Measurements from ENCODE around the gene FOXD1.
A peak's percentile ranks its signal among the peaks of the same experiment; 100 is the strongest.
"Not testable (repeated sequence)": the region's sequence is repeated elsewhere in the genome, so short reads cannot be mapped to it uniquely, and the experiment has no call there.

The FOXD1 gene

DNA sequence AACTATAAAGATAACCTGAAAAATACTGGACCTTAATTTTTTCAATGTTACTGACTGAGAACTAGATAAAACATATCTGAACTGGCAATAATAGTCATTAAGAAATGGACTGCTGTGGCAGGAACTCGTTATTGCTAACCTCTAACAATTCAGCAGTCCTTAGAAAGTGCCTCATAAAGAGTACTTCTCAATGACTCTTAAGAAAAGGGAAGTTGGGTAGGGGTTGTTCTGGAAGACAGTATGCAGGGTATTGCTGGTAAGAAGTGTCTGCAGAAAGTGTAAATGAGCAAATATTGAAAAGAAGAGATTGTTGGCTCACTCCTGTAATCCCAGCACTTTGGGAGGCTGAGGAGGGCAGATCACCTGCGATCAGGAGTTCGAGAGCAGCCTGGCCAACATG is 27.9 kb downstream of the FOXD1 start:
- Histone ChIP-seq H3K27me3 (ENCODE audit: control insufficient read depth, insufficient read depth, low read length) (peaks cover 17% of the 10 kb centered on the region), H3K4me3 (ENCODE audit: low read length) (no peak overlapping the region), H3K9me3 (replicated peaks; ENCODE audit: low read length) (no peaks in the 10 kb centered on the region), H3K9ac (ENCODE audit: low read depth, low read length) (no peak overlapping the region), H3K4me1 (ENCODE audit: control insufficient read depth, insufficient read depth, low read length) (peaks cover 13% of the 10 kb centered on the region), H3K36me3 (ENCODE audit: insufficient read depth, low read length) (no peaks in the 10 kb centered on the region), H3K4me2 (ENCODE audit: low read length) (peak overlapping the region; percentile 79)

DNA sequence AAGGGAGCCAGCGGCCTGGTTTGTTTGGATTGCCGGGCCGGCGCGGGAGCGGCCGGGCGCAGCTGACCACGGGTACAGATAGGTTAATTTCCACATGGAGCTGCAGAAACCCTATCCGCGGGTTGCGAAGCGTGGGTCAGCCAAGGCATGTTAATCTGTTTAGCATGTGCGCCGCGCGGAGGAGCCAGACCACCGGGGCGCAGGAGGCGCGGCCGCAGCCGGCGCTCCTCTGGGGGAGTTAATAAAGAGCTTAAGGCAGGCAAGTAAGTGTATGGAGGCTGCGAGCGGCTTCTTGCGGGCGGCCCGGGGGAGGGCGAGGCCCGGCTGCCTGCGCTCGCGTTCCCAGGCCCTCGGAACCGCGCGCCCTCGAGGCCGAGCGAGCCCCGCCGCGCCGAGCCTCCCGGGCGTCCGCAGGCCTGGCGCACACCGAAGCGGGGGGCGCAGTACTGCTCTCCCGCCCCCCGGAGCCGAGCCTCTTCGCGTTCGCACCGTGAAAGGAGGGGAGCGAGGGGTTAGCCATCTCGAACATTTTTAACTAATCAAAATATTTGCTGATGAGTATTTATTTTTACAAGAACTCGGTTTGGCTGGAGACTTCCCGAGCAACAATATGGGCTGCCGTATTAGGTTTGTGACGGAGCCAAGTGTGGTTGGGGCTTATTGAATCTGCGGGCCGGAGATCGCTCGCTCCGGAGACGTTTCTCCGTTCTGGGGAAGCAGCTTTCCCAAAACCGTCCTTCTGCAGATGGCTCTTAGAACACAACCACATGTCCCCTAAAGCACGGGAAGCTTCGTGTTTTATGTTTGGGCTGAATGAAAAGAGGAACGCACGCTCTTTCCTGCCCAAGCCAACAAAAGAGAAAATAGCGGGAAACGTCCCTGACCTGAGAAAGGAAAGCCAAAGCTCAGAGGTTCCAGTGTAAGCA is 28.8 kb downstream of the FOXD1 start:
- Histone ChIP-seq H3K9ac (ENCODE audit: low read depth, low read length) (peak overlapping the region; percentile 64), H3K4me2 (ENCODE audit: low read length) (peak overlapping the region; percentile 79), H3K4me3 (ENCODE audit: low read length) (peak overlapping the region; percentile 67), H3K36me3 (ENCODE audit: insufficient read depth, low read length) (no peaks in the 10 kb centered on the region), H3K4me1 (ENCODE audit: control insufficient read depth, insufficient read depth, low read length) (peaks cover 13% of the 10 kb centered on the region), H3K27me3 (ENCODE audit: control insufficient read depth, insufficient read depth, low read length) (peaks cover 17% of the 10 kb centered on the region), H3K9me3 (replicated peaks; ENCODE audit: low read length) (no peaks in the 10 kb centered on the region)

DNA sequence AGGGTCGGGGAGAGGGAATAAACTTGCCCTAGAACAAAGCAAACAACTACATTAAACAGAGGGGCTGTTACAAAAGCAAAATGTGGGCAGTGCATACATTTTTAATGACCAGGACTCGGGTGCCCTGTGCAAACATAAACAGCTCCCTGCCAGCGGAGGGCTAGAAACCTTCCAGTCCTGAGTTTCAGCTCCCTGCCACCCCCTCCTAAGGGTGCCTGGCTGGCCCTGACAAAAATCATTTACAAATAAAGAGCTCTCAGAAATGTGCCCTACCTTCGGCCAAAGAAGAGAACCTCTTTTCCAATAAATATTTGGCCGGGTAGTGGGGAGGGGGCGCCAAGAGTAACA is 29.5 kb downstream of the FOXD1 start:
- H3K4me1 ChIP-seq (ENCODE audit: control insufficient read depth, insufficient read depth, low read length), result peaks cover 13% of the 10 kb centered on the region
- peak overlapping the region; percentile 64 for H3K9ac ChIP-seq (ENCODE audit: low read depth, low read length)
- H3K4me3 ChIP-seq (ENCODE audit: low read length), result peak overlapping the region; percentile 67
- no peaks in the 10 kb centered on the region for H3K9me3 ChIP-seq (replicated peaks; ENCODE audit: low read length)
- peak overlapping the region; percentile 79 for H3K4me2 ChIP-seq (ENCODE audit: low read length)
- peaks cover 17% of the 10 kb centered on the region for H3K27me3 ChIP-seq (ENCODE audit: control insufficient read depth, insufficient read depth, low read length)
- no peaks in the 10 kb centered on the region for H3K36me3 ChIP-seq (ENCODE audit: insufficient read depth, low read length)

DNA sequence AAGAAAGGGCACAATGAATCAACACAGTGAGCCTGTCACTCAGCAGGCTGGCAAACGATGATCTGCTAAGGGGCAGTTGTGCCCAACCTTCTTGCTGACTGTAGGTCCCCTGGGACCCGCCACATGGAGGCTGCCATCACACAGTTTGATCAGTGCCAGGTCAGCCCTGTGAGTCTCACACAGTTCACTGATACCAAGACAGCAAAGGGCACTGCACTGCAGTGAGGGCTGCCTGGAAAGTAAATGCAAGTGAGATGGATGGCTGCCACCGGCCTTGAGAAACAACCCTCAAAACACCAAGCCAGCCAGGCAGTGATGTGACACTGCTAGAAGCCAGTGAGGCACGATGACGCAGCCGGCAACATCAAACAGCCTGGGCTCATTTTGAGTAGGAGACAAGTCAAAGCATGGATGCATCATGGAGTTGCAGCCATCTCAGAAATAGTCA is 30.3 kb downstream of the FOXD1 start:
- no peaks in the 10 kb centered on the region for H3K9me3 ChIP-seq (replicated peaks; ENCODE audit: low read length)

DNA sequence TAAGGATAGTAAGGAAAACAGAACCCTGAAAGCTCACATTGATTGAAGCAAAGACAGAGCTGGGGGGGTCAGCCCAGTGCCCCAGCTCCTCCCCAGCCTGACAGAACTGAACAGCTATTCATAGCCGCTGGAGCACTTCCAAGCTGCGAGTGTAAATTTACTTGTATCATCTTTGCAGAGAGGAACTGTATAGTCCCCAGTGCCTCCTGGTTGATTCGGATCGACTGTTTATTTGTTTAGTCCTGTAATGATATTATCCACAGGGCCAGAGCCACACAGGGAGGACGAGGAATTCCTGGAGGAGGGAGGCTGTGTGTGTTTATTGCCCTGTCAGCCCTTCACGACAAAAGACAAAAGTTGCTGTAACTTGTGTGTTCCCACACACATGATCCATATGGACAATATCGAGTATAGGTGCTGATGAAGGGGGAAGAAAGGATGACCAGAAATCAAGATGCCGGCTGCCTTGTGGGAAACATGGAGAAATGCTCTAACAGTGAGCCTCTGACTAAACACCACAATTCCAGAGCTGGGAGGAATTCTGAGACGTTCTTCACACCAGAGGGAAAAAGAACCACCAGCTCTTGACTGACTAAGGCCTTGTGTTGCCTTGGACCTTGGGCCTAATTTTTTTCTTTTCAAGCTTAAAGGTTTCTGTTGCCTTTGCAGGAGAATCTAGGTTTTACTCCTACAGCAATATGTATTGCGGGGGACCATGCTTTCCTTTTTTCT is 31.1 kb downstream of the FOXD1 start:
- peaks cover 13% of the 10 kb centered on the region for H3K4me1 ChIP-seq (ENCODE audit: control insufficient read depth, insufficient read depth, low read length)
- H3K27me3 ChIP-seq (ENCODE audit: control insufficient read depth, insufficient read depth, low read length), result peaks cover 17% of the 10 kb centered on the region
- H3K4me3 ChIP-seq (ENCODE audit: low read length), result no peak overlapping the region

More for the DNA sequence above, 30.3 kb downstream of the FOXD1 start:
- H3K4me3 ChIP-seq (ENCODE audit: low read length), result no peak overlapping the region
- peaks cover 13% of the 10 kb centered on the region for H3K4me1 ChIP-seq (ENCODE audit: control insufficient read depth, insufficient read depth, low read length)
- H3K36me3 ChIP-seq (ENCODE audit: insufficient read depth, low read length), result no peaks in the 10 kb centered on the region
- H3K27me3 ChIP-seq (ENCODE audit: control insufficient read depth, insufficient read depth, low read length), result peaks cover 17% of the 10 kb centered on the region
- H3K4me2 ChIP-seq (ENCODE audit: low read length), result no peak overlapping the region
- no peak overlapping the region for H3K9ac ChIP-seq (ENCODE audit: low read depth, low read length)

DNA sequence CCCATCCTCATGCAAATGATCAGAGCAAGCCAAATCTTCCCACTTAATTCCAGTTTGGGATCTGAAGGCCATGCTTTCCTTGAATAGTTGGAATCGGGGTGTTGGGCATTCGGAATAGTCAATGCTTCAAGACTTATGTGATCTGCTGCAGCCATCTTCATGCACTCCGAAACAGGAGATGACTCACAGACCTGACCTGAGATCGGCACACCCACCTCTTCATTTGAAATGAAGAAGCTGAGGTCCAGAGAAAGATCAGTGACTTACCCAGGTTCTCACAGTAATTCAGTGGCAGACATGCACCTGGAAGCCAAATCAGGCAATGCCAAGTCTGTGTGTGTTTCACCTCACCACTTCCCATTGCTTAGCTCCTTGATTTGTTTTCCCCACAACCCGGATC is 33.0 kb downstream of the FOXD1 start:
- Histone ChIP-seq H3K4me3 (ENCODE audit: low read length) (no peak overlapping the region), H3K4me2 (ENCODE audit: low read length) (no peak overlapping the region), H3K9me3 (replicated peaks; ENCODE audit: low read length) (no peaks in the 10 kb centered on the region), H3K27me3 (ENCODE audit: control insufficient read depth, insufficient read depth, low read length) (peaks cover 11% of the 10 kb centered on the region), H3K4me1 (ENCODE audit: control insufficient read depth, insufficient read depth, low read length) (peaks cover 13% of the 10 kb centered on the region), H3K9ac (ENCODE audit: low read depth, low read length) (no peak overlapping the region), H3K36me3 (ENCODE audit: insufficient read depth, low read length) (no peaks in the 10 kb centered on the region)

More for the DNA sequence above, 31.1 kb downstream of the FOXD1 start:
- no peak overlapping the region for H3K9ac ChIP-seq (ENCODE audit: low read depth, low read length)
- H3K9me3 ChIP-seq (replicated peaks; ENCODE audit: low read length), result no peaks in the 10 kb centered on the region
- no peak overlapping the region for H3K4me2 ChIP-seq (ENCODE audit: low read length)
- no peaks in the 10 kb centered on the region for H3K36me3 ChIP-seq (ENCODE audit: insufficient read depth, low read length)

DNA sequence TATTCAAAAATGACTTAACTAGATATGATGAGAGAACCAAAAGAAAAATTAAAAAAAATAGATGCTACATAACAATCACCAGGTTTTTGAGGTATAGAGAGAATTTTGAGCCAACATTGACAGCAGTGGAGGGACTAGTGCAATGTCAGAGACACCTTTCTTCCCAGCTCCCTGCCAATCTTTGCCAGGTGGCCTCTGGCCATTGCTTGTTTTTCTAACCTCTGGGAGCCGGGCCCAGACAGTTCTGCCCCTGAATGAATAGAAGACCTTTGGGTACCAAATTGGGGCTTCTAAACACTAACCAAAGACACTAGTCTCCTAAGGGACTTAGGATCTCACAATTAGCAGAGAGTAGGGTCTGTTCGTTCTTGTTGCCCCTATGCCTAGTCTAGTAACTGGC is 33.4 kb downstream of the FOXD1 start:
- H3K4me3 ChIP-seq (ENCODE audit: low read length), result no peak overlapping the region
- no peaks in the 10 kb centered on the region for H3K36me3 ChIP-seq (ENCODE audit: insufficient read depth, low read length)
- no peaks in the 10 kb centered on the region for H3K9me3 ChIP-seq (replicated peaks; ENCODE audit: low read length)
- no peak overlapping the region for H3K4me2 ChIP-seq (ENCODE audit: low read length)
- peaks cover 6% of the 10 kb centered on the region for H3K27me3 ChIP-seq (ENCODE audit: control insufficient read depth, insufficient read depth, low read length)
- peaks cover 10% of the 10 kb centered on the region for H3K4me1 ChIP-seq (ENCODE audit: control insufficient read depth, insufficient read depth, low read length)
- no peak overlapping the region for H3K9ac ChIP-seq (ENCODE audit: low read depth, low read length)

DNA sequence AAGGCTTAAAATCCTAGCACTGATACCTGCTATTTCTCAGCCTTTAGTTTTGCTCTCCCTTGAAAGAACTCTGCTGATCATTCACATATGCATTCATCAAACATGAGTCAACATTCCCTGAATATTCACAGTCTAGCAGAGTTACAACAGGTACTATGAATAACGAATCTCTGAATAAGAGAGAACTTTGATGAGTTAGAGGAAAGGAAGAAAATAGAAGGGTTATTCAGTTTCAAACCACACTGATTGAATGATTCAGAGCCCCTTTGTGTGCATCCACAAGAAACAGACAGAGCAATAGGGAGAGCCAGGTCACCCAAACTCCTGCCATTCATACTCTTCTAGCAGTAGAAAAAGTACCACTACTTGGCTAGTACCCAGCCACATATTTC is 36.0 kb downstream of the FOXD1 start:
- no peak overlapping the region for H3K4me3 ChIP-seq (ENCODE audit: low read length)
- no peaks in the 10 kb centered on the region for H3K36me3 ChIP-seq (ENCODE audit: insufficient read depth, low read length)
- H3K27me3 ChIP-seq (ENCODE audit: control insufficient read depth, insufficient read depth, low read length), result no peaks in the 10 kb centered on the region
- no peak overlapping the region for H3K9ac ChIP-seq (ENCODE audit: low read depth, low read length)
- no peaks in the 10 kb centered on the region for H3K9me3 ChIP-seq (replicated peaks; ENCODE audit: low read length)
- H3K4me1 ChIP-seq (ENCODE audit: control insufficient read depth, insufficient read depth, low read length), result no peaks in the 10 kb centered on the region
- H3K4me2 ChIP-seq (ENCODE audit: low read length), result no peak overlapping the region

DNA sequence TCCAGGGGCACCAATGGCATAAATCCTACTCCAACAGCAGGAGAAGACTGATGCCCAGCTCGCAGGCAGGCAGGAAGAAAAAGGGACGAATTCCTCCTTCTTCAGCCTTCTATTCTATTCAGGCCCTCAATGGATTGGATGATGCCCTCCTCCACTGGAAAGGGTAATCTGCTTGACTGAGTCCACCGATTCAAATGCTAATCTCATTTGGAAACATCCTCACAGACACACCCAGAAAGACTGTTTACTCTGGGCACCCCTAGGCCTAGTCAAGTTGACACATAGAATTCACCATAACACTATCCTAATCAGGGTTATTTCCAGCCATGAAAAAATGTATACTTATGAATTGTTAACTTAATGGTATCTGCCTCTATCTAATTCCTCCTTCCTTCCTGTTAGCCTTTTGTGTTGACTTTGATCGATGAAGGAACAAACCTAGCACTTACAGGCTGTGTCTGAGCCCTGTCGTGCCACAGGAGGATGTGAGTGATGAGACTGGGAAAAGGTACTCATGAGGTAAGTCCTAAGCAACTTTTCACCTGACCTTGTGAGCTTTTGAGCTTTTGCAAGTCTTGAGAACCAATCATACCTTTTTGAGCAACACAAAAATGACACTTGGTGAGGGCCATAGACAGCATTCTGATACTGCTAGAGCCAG is 36.5 kb downstream of the FOXD1 start:
- H3K36me3 ChIP-seq (ENCODE audit: insufficient read depth, low read length), result no peaks in the 10 kb centered on the region
- H3K4me2 ChIP-seq (ENCODE audit: low read length), result no peak overlapping the region
- H3K9me3 ChIP-seq (replicated peaks; ENCODE audit: low read length), result no peaks in the 10 kb centered on the region
- H3K9ac ChIP-seq (ENCODE audit: low read depth, low read length), result no peak overlapping the region
- no peaks in the 10 kb centered on the region for H3K27me3 ChIP-seq (ENCODE audit: control insufficient read depth, insufficient read depth, low read length)
- no peak overlapping the region for H3K4me3 ChIP-seq (ENCODE audit: low read length)
- H3K4me1 ChIP-seq (ENCODE audit: control insufficient read depth, insufficient read depth, low read length), result no peaks in the 10 kb centered on the region

DNA sequence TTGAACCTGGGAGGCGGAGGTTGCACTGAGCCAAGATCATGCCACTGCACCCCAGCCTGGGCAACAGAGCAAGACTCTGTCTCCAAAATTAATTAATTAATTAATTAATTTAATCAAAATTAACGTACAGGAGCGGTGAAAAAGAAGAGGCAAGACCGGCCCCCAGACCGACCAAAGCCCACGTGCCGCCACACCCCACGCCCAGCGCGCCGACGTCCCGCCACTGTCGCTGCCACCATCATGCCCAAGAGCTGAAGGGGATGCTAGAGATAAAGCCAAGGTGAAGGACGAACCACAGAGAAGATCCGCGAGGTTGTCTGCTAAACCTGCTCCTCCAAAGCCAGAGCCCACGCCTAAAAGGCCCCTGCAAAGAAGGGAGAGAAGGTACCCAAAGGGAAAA is 38.6 kb downstream of the FOXD1 start:
- H3K9ac ChIP-seq (ENCODE audit: low read depth, low read length); H3K36me3 ChIP-seq (ENCODE audit: insufficient read depth, low read length); H3K9me3 ChIP-seq (replicated peaks; ENCODE audit: low read length); H3K4me2 ChIP-seq (ENCODE audit: low read length); H3K4me3 ChIP-seq (ENCODE audit: low read length); H3K4me1 ChIP-seq (ENCODE audit: control insufficient read depth, insufficient read depth, low read length); H3K27me3 ChIP-seq (ENCODE audit: control insufficient read depth, insufficient read depth, low read length): not testable (repeated sequence)

DNA sequence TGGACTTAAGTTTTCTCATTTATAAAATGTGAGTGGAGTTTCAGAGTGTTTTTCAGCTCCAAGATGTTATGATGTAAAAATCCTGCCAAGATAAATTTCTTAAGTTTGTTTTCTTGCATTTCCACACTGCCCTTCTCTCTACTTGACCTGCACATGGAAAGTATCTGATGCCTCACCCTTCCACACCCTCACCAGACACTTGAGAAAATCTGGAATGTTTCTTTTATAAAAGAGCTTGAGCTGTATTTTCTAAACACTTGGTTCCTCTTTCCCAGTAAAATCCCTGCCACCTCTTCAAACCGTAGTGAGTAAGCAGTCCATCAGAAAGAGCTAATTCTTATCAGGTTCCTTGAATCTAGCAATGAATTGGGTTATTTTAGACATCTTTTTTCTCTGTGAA is 42.9 kb downstream of the FOXD1 start:
- Histone ChIP-seq H3K9me3 (replicated peaks; ENCODE audit: low read length) (no peaks in the 10 kb centered on the region), H3K4me3 (ENCODE audit: low read length) (no peak overlapping the region), H3K4me2 (ENCODE audit: low read length) (no peak overlapping the region), H3K9ac (ENCODE audit: low read depth, low read length) (no peak overlapping the region), H3K36me3 (ENCODE audit: insufficient read depth, low read length) (no peaks in the 10 kb centered on the region), H3K27me3 (ENCODE audit: control insufficient read depth, insufficient read depth, low read length) (no peaks in the 10 kb centered on the region), H3K4me1 (ENCODE audit: control insufficient read depth, insufficient read depth, low read length) (no peaks in the 10 kb centered on the region)

Data from skeletal muscle satellite cell (primary cell).